Measurements from ENCODE around the gene SEMA3E.

DNA sequence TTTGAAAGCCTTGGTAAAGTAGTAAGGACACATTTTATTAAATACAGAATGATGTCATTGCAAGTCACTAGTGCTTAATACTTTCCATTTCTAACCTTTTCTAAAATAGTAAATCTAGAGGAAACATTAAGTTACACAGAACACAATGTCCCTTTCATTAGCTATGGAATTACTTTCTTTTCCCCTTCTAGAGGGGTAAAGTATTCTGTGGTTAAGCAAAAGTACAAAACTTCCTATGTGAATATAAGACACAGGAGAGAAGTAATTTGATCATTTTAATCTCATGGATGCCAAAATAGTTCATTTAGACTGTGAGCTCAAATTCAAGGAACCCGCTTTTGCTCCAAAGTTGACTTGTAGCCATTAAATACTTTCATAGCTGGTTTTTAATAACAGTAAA, 49.8 kb downstream of the SEMA3E start:
- TF ChIP-seq CTCF (IDR thresholded peaks at IDR 0.05) (no peak), NFE2L1 (CRISPR knock-in tag; IDR thresholded peaks at IDR 0.05) (no peak), NR2C2 (CRISPR knock-in tag; IDR thresholded peaks at IDR 0.05) (no peak)
